Measurements from ENCODE around the gene MYL3. TPM values are rescaled to one million over a fixed set of nuclear protein-coding genes. Genes with fewer than 3 reads are reported as not detected.

Gene MYL3
- polyA plus RNA-seq, 2 of the 4 experiments (the other 2 are of a cell fraction) = 0.25 TPM; not detected in 1

DNA sequence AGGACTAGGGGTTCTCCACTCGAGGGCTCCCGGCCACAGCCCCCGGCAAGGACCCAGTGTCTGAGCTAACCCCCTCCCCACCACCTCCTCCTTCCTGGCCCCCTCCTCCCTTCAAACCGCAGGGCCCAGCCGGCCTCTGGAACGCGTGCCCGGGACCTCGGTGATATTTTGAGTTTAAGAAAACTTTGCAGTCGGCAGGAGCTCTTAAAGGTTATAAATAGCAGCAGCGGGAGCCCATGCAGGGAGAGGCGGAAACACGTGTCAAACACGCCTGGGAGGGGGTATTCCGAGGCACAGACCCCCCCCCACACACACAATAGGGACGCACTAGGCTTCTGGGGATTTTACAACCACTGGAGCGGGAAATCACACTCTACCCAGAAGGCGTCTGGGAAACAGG lies 11.2 kb upstream of the MYL3 start:
- peaks cover 17% of the 10 kb centered on the region for H3K4me1 ChIP-seq
- POLR2A ChIA-PET = no interaction called here
- FAIRE-seq = no peak
- no peak for DNase-seq (ENCODE audit: low read depth in 1 of 2, low spot score in 1 of 2)
- CTCF ChIA-PET = interaction anchor here (2.6 to 7.4 kb wide), 2 partner anchors 7 to 21 kb away, joined by 12 to 45 read pairs; no protein-coding TSS in a partner anchor
- 88% methylated on average over 3 of the region's 18 CpGs for WGBS (ENCODE audit: missing lambda C conversion rate)
- no peaks in the 10 kb centered on the region for H3K9me3 ChIP-seq
- no peak for ATAC-seq
- no peak overlapping the region for H3K27ac ChIP-seq
- TF ChIP-seq CEBPB (IDR thresholded peaks at IDR 0.05) (no peak), CHD4 (IDR thresholded peaks at IDR 0.05; ENCODE audit: borderline replicate concordance) (no peak), JUNB (IDR thresholded peaks at IDR 0.05) (no peak), GATA3 (IDR thresholded peaks at IDR 0.05; ENCODE audit: borderline replicate concordance) (no peak), HOXB5 (CRISPR knock-in tag; IDR thresholded peaks at IDR 0.05) (no peak), RNF2 (IDR thresholded peaks at IDR 0.05; ENCODE audit: borderline replicate concordance, low read depth) (no peak), KDM1A (IDR thresholded peaks at IDR 0.05; ENCODE audit: low read depth) (no peak), TP53 (CRISPR knock-in tag; IDR thresholded peaks at IDR 0.05) (no peak), HOXA7 (CRISPR knock-in tag; IDR thresholded peaks at IDR 0.05) (no peak), ZFP36 (IDR thresholded peaks at IDR 0.05; ENCODE audit: borderline replicate concordance, partially characterized antibody) (no peak), MYC (IDR thresholded peaks at IDR 0.05; ENCODE audit: borderline replicate concordance, low read length) (no peak), NPAS2 (CRISPR knock-in tag; IDR thresholded peaks at IDR 0.05; ENCODE audit: borderline replicate concordance) (no peak), MAFK (IDR thresholded peaks at IDR 0.05; ENCODE audit: partially characterized antibody) (no peak), FOSL2 (IDR thresholded peaks at IDR 0.05) (no peak), FOSL2 (CRISPR knock-in tag; IDR thresholded peaks at IDR 0.05) (no peak), SREBF2 (IDR thresholded peaks at IDR 0.05) (no peak)
- TF ChIP-seq, protein P1, sequence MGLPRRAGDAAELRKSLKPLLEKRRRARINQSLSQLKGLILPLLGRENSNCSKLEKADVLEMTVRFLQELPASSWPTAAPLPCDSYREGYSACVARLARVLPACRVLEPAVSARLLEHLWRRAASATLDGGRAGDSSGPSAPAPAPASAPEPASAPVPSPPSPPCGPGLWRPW (IDR thresholded peaks at IDR 0.05) = no peak
- TF ChIP-seq, protein P2, sequence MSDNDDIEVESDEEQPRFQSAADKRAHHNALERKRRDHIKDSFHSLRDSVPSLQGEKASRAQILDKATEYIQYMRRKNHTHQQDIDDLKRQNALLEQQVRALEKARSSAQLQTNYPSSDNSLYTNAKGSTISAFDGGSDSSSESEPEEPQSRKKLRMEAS (IDR thresholded peaks at IDR 0.05) = no peak
- TF ChIP-seq, protein P3, sequence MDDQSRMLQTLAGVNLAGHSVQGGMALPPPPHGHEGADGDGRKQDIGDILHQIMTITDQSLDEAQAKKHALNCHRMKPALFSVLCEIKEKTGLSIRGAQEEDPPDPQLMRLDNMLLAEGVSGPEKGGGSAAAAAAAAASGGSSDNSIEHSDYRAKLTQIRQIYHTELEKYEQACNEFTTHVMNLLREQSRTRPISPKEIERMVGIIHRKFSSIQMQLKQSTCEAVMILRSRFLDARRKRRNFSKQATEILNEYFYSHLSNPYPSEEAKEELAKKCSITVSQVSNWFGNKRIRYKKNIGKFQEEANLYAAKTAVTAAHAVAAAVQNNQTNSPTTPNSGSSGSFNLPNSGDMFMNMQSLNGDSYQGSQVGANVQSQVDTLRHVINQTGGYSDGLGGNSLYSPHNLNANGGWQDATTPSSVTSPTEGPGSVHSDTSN (IDR thresholded peaks at IDR 0.05) = no peak
- no peak overlapping the region for H3K4me2 ChIP-seq
- H3K4me3 ChIP-seq = no peak overlapping the region

DNA sequence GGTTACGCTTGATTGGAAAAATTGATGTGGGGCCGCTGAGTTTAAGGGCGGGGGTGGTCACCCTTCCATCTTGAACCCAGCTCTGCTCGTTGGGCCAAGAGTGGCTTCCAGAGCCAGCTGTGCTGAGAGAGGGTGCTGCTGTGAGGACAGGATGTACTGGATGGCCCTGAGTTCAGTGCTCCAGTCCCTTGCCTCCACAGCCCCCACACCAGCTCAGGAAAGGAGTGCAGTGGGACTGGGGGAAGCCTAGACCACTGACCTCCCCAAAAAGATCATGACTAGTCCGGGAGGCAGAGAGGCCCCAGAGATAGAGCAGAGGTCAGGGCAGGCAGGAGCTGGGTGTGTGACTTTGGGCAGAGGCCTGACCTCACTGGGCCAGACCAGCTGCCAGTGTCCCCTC lies 10.3 kb upstream of the MYL3 start:
- ATAC-seq = no peak
- Histone ChIP-seq H3K9me3 (no peaks in the 10 kb centered on the region), H3K4me2 (no peak overlapping the region), H3K4me1 (peaks cover 8% of the 10 kb centered on the region), H3K4me3 (no peak overlapping the region), H3K27ac (no peak overlapping the region)
- no peak for FAIRE-seq
- CTCF ChIA-PET = interaction anchor here (0.5 to 2.6 kb wide), 4 partner anchors 17 to 1068 kb away, joined by 3 to 12 read pairs (median 3); no protein-coding TSS in a partner anchor
- POLR2A ChIA-PET = no interaction called here
- 59% methylated on average over 4 of the region's 5 CpGs for whole genome bisulfite sequencing (ENCODE audit: missing lambda C conversion rate)
- no peak for TF ChIP-seq ESRRA (IDR thresholded peaks at IDR 0.05; ENCODE audit: borderline replicate concordance, low read length)
- TF ChIP-seq, protein P1 (IDR thresholded peaks at IDR 0.05) = no peak
- TF ChIP-seq ZSCAN20 (CRISPR knock-in tag; IDR thresholded peaks at IDR 0.05) = no peak
- no peak for TF ChIP-seq HEYL (CRISPR knock-in tag; IDR thresholded peaks at IDR 0.05)
- TF ChIP-seq, protein P4, sequence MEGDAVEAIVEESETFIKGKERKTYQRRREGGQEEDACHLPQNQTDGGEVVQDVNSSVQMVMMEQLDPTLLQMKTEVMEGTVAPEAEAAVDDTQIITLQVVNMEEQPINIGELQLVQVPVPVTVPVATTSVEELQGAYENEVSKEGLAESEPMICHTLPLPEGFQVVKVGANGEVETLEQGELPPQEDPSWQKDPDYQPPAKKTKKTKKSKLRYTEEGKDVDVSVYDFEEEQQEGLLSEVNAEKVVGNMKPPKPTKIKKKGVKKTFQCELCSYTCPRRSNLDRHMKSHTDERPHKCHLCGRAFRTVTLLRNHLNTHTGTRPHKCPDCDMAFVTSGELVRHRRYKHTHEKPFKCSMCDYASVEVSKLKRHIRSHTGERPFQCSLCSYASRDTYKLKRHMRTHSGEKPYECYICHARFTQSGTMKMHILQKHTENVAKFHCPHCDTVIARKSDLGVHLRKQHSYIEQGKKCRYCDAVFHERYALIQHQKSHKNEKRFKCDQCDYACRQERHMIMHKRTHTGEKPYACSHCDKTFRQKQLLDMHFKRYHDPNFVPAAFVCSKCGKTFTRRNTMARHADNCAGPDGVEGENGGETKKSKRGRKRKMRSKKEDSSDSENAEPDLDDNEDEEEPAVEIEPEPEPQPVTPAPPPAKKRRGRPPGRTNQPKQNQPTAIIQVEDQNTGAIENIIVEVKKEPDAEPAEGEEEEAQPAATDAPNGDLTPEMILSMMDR (IDR thresholded peaks at IDR 0.05) = no peak
- no peak for TF ChIP-seq RARB (CRISPR knock-in tag; IDR thresholded peaks at IDR 0.05)
- DNase-seq (ENCODE audit: low read depth in 1 of 2, low spot score in 1 of 2) = no peak

Data from A549 (cell line).